GM12878 (cell line): Measurements from ENCODE around the gene PYGB. TPM values are rescaled to one million over a fixed set of nuclear protein-coding genes. Genes with fewer than 3 reads are reported as not detected.
A peak's percentile ranks its signal among the peaks of the same experiment; 100 is the strongest.

ENCODE experiments used
- BACH1 ChIP-seq: fragments of 450-650 bp; IDR thresholded peaks from 2 replicates; pipeline ENCODE4 v1.6.1; 2017; ENCODE audit warnings: mild to moderate bottlenecking, borderline replicate concordance
- FOS ChIP-seq: IDR thresholded peaks from 3 replicates; pipeline ENCODE4 v1.6.1; 2011; ENCODE audit warnings: borderline replicate concordance; ENCODE audit not compliant: insufficient read length; ENCODE audit errors: extremely low read depth
- GABPA ChIP-seq: IDR thresholded peaks from 2 replicates; pipeline ENCODE4 v1.6.1; 2014; ENCODE audit warnings: antibody characterized with exemption, low read depth, mild to moderate bottlenecking, inconsistent platforms
- HDGF ChIP-seq: fragments of 450-650 bp; IDR thresholded peaks from 2 replicates; pipeline ENCODE4 v1.6.1; 2016; ENCODE audit warnings: antibody characterized with exemption
- NRF1 ChIP-seq: conservative IDR thresholded peaks from 2 replicates; pipeline ENCODE4 v1.6.1; 2011; ENCODE audit warnings: mild to moderate bottlenecking, low read depth, low read length, improper control_type of control experiment
- PAX5 ChIP-seq: IDR thresholded peaks from 2 replicates; pipeline ENCODE4 v1.6.1; 2011; ENCODE audit warnings: low read depth, low read length, borderline replicate concordance
- POU2F2 ChIP-seq: IDR thresholded peaks from 3 replicates; pipeline ENCODE4 v1.6.1; 2011; ENCODE audit warnings: low read depth, mild to moderate bottlenecking, low read length, borderline replicate concordance
- SMAD1 ChIP-seq: fragments of 450-650 bp; IDR thresholded peaks from 2 replicates; pipeline ENCODE4 v1.6.1; 2018; ENCODE audit warnings: mild to moderate bottlenecking, low read depth; ENCODE audit not compliant: partially characterized antibody
- SMAD5 ChIP-seq: IDR thresholded peaks from 2 replicates; pipeline ENCODE4 v1.6.1; 2016; ENCODE audit warnings: antibody characterized with exemption, low read depth
- SPI1 ChIP-seq: IDR thresholded peaks from 2 replicates; pipeline ENCODE4 v1.6.1; 2011; ENCODE audit warnings: low read depth, mild to moderate bottlenecking, low read length, moderate library complexity, borderline replicate concordance; ENCODE audit not compliant: insufficient read depth
- TBL1XR1 ChIP-seq: IDR thresholded peaks from 2 replicates; pipeline ENCODE4 v1.6.1; 2012; ENCODE audit warnings: low read depth, low read length, improper control_type of control experiment
- ZBTB11 ChIP-seq: fragments of 450-650 bp; formaldehyde crosslinking; IDR thresholded peaks from 2 replicates; pipeline ENCODE4 v1.5.0; 2022; ENCODE audit warnings: mild to moderate bottlenecking, missing genetic modification characterization
- ZBTB40 ChIP-seq: fragments of 450-650 bp; IDR thresholded peaks from 2 replicates; pipeline ENCODE4 v1.6.1; 2016; ENCODE audit warnings: mild to moderate bottlenecking, moderate library complexity, borderline replicate concordance
- ZNF274 ChIP-seq: IDR thresholded peaks from one replicate; pipeline ENCODE4 v1.8.0; 2011; ENCODE audit not compliant: insufficient read length, insufficient read depth
- ZNF622 ChIP-seq: fragments of 450-650 bp; IDR thresholded peaks from 2 replicates; pipeline ENCODE4 v1.6.1; 2017; ENCODE audit warnings: mild to moderate bottlenecking, inconsistent platforms
- ZZZ3 ChIP-seq: IDR thresholded peaks from 2 replicates; pipeline ENCODE4 v1.6.1; 2011; ENCODE audit warnings: low read depth; ENCODE audit not compliant: control insufficient read depth, insufficient read length
- polyA plus RNA-seq, 11 experiments: library from polyadenylated mRNA; depleted of rRNA in 4 of 11; unstranded in 6 of 11; stranded (reverse) in 5 of 11; fragments of >200 nt; fragmentation: Nextera tagmentation in 4 of 11; fragmentation: Illumina TruSeq in 1 of 11; extraction: Ambion mirVana in 4 of 11; extraction: Trizol in 1 of 11; gene quantifications; 1 replicate in 1 of 11; 2 replicates in 10 of 11; pipeline versions ENCODE4 v1.2.1 to v1.2.3, GENCODE V29; 2011 to 2016; ENCODE audit warnings: inconsistent platforms in 2 of 11, missing spikeins in 2 of 11, low read depth in 1 of 11
- total RNA-seq, 4 experiments: library from RNA; depleted of rRNA in 3 of 4; stranded (reverse); fragments of >200 nt in 3 of 4; fragmentation: Illumina TruSeq in 1 of 4; extraction: Trizol in 1 of 4; gene quantifications; 2 replicates each; pipeline versions ENCODE4 v1.2.1 to v1.2.3, GENCODE V29; 2013 to 2021
- TF ChIP-seq, protein P1 (sequence below): fragments of 150-350 bp; IDR thresholded peaks from 2 replicates; pipeline ENCODE4 v1.6.1; 2014; ENCODE audit warnings: mild to moderate bottlenecking, low read depth, low read length
- TF ChIP-seq, protein P2 (sequence below): fragments of 450-650 bp; IDR thresholded peaks from 2 replicates; pipeline ENCODE4 v1.6.1; 2017; ENCODE audit warnings: antibody characterized with exemption, mild to moderate bottlenecking, moderate library complexity

The PYGB gene
- total and polyA plus RNA-seq, 10 of the 15 experiments (the other 5 are each of a cell fraction or from before 2014, with no cell fraction given): 0.34 to 33.5 (median 21.8) TPM

DNA sequence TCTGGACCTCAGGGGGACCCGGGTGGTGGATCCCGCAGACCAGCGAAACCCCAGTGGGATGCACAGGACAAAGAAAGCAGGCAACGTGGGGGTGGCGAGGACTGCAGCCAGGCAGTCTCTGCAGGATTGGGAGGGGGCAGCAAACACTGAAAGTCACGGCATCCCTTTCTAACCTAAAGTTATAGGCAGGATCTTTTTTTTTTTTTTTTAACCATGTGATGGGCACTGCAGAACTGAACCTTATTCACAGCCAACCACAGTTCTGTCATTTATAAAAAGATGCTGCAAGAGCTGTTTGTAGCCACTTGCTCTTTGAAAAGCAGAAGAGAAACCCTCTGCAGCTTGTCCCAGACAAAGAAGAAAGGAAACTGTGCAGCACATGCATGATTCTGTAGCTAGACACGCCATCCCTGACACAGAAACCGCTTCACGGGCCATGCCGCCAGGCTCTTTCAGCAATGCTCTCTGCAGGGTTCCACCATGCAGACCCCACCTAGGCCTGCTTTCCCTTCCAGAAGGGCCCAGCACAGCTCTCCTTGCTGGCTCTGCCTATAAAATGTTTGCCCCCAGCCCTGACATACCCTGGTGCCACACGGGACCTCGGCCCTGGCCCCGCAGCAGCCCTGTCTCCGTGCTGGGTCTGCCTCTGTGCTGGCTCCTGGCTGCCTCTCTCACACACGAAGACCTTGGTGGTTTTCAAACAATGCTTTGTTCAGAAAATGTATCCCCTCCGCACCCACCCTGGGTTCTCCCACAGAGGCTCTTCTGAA, 70.8 kb downstream of the PYGB start (continued):
- TF ChIP-seq GABPA: no peak
- no peak for TF ChIP-seq ZNF274
- no peak for TF ChIP-seq SMAD1
- TF ChIP-seq ZNF622: no peak
- no peak for TF ChIP-seq BACH1
- no peak for TF ChIP-seq ZBTB11 (CRISPR knock-in tag)
- TF ChIP-seq TBL1XR1: no peak; the same call in 1 of the 2 replicates
- peak; percentile 96 for TF ChIP-seq SPI1
- no peak; the same call in 1 of the 2 replicates for TF ChIP-seq PAX5
- no peak for TF ChIP-seq ZBTB40
- peak; percentile 84; the same call in 1 of the 3 replicates for TF ChIP-seq POU2F2
- no peak for TF ChIP-seq ZZZ3
- TF ChIP-seq SMAD5: 0 out of 2 replicates have a peak, but pooled peaks have one; percentile 24
- TF ChIP-seq NRF1: no peak
- TF ChIP-seq, protein P1, sequence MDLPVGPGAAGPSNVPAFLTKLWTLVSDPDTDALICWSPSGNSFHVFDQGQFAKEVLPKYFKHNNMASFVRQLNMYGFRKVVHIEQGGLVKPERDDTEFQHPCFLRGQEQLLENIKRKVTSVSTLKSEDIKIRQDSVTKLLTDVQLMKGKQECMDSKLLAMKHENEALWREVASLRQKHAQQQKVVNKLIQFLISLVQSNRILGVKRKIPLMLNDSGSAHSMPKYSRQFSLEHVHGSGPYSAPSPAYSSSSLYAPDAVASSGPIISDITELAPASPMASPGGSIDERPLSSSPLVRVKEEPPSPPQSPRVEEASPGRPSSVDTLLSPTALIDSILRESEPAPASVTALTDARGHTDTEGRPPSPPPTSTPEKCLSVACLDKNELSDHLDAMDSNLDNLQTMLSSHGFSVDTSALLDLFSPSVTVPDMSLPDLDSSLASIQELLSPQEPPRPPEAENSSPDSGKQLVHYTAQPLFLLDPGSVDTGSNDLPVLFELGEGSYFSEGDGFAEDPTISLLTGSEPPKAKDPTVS: no peak
- no peak for TF ChIP-seq FOS
- TF ChIP-seq, protein P2, sequence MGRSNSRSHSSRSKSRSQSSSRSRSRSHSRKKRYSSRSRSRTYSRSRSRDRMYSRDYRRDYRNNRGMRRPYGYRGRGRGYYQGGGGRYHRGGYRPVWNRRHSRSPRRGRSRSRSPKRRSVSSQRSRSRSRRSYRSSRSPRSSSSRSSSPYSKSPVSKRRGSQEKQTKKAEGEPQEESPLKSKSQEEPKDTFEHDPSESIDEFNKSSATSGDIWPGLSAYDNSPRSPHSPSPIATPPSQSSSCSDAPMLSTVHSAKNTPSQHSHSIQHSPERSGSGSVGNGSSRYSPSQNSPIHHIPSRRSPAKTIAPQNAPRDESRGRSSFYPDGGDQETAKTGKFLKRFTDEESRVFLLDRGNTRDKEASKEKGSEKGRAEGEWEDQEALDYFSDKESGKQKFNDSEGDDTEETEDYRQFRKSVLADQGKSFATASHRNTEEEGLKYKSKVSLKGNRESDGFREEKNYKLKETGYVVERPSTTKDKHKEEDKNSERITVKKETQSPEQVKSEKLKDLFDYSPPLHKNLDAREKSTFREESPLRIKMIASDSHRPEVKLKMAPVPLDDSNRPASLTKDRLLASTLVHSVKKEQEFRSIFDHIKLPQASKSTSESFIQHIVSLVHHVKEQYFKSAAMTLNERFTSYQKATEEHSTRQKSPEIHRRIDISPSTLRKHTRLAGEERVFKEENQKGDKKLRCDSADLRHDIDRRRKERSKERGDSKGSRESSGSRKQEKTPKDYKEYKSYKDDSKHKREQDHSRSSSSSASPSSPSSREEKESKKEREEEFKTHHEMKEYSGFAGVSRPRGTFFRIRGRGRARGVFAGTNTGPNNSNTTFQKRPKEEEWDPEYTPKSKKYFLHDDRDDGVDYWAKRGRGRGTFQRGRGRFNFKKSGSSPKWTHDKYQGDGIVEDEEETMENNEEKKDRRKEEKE: no peak
- TF ChIP-seq HDGF: no peak
